ENCODE data around the gene CAB39L. TPM values are rescaled to one million over a fixed set of nuclear protein-coding genes. Genes with fewer than 3 reads are reported as not detected.

Gene CAB39L
- polyA plus RNA-seq, 2 of the 4 experiments (the other 2 are of a cell fraction), result 2.3 to 5.2 TPM

DNA sequence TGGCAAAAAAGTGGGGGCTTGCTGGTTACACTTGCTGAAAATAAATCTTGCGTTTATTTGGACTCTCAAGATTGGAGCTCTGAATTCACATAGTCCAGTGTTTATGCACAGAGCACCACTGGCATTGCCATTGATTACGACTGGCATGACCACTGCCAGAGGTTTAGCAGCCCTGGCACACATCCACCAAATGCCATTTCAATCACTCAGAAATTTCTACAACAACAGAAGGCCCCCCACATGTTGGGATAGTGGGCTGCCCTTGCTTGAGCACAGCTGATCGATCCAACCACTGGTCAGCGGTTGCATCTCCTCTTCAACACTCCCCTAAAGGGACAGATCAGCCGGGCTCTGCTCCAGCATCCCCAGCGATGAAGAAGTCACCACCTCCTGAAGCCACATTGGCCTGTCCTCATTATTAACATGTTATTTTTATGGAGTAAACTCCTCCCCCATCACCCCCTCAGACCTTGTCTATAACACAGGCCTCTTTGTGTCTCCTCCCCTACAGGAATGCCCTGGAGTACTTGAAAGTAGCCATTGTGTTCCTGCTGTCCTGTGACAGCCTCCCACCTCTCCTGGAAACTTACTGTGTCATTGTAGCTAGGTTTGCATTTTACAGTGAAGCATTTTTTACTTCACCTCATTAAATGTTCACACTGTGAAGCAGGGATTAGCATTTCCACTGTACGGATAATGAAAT is 144.8 kb downstream of the CAB39L start:
- ATAC-seq (no peak), FAIRE-seq (no peak), DNase-seq (ENCODE audit: low read depth in 1 of 2, low spot score in 1 of 2) (no peak)
- no peak for TF ChIP-seq ZNF302 (CRISPR knock-in tag; IDR thresholded peaks at IDR 0.05)
- TF ChIP-seq ZSCAN20 (CRISPR knock-in tag; IDR thresholded peaks at IDR 0.05), result no peak
- no peak for TF ChIP-seq JUN (IDR thresholded peaks at IDR 0.05)
- TF ChIP-seq, protein P1, sequence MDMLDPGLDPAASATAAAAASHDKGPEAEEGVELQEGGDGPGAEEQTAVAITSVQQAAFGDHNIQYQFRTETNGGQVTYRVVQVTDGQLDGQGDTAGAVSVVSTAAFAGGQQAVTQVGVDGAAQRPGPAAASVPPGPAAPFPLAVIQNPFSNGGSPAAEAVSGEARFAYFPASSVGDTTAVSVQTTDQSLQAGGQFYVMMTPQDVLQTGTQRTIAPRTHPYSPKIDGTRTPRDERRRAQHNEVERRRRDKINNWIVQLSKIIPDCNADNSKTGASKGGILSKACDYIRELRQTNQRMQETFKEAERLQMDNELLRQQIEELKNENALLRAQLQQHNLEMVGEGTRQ (IDR thresholded peaks at IDR 0.05), result no peak
- TF ChIP-seq, protein P2, sequence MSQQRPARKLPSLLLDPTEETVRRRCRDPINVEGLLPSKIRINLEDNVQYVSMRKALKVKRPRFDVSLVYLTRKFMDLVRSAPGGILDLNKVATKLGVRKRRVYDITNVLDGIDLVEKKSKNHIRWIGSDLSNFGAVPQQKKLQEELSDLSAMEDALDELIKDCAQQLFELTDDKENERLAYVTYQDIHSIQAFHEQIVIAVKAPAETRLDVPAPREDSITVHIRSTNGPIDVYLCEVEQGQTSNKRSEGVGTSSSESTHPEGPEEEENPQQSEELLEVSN (IDR thresholded peaks at IDR 0.05; ENCODE audit: borderline replicate concordance, low read depth), result no peak
- no peak for TF ChIP-seq POLR2A (IDR thresholded peaks at IDR 0.05; ENCODE audit: low read length)
- TF ChIP-seq, protein P3, sequence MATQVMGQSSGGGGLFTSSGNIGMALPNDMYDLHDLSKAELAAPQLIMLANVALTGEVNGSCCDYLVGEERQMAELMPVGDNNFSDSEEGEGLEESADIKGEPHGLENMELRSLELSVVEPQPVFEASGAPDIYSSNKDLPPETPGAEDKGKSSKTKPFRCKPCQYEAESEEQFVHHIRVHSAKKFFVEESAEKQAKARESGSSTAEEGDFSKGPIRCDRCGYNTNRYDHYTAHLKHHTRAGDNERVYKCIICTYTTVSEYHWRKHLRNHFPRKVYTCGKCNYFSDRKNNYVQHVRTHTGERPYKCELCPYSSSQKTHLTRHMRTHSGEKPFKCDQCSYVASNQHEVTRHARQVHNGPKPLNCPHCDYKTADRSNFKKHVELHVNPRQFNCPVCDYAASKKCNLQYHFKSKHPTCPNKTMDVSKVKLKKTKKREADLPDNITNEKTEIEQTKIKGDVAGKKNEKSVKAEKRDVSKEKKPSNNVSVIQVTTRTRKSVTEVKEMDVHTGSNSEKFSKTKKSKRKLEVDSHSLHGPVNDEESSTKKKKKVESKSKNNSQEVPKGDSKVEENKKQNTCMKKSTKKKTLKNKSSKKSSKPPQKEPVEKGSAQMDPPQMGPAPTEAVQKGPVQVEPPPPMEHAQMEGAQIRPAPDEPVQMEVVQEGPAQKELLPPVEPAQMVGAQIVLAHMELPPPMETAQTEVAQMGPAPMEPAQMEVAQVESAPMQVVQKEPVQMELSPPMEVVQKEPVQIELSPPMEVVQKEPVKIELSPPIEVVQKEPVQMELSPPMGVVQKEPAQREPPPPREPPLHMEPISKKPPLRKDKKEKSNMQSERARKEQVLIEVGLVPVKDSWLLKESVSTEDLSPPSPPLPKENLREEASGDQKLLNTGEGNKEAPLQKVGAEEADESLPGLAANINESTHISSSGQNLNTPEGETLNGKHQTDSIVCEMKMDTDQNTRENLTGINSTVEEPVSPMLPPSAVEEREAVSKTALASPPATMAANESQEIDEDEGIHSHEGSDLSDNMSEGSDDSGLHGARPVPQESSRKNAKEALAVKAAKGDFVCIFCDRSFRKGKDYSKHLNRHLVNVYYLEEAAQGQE (IDR thresholded peaks at IDR 0.05), result no peak
- TF ChIP-seq HOXB5 (CRISPR knock-in tag; IDR thresholded peaks at IDR 0.05), result no peak
- TF ChIP-seq, protein P4, sequence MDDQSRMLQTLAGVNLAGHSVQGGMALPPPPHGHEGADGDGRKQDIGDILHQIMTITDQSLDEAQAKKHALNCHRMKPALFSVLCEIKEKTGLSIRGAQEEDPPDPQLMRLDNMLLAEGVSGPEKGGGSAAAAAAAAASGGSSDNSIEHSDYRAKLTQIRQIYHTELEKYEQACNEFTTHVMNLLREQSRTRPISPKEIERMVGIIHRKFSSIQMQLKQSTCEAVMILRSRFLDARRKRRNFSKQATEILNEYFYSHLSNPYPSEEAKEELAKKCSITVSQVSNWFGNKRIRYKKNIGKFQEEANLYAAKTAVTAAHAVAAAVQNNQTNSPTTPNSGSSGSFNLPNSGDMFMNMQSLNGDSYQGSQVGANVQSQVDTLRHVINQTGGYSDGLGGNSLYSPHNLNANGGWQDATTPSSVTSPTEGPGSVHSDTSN (IDR thresholded peaks at IDR 0.05), result no peak
- no peak for TF ChIP-seq NR3C1 (IDR thresholded peaks at IDR 0.05)
- no peak for TF ChIP-seq ESRRA (IDR thresholded peaks at IDR 0.05; ENCODE audit: borderline replicate concordance, low read length)
- no peak for TF ChIP-seq HOXA7 (CRISPR knock-in tag; IDR thresholded peaks at IDR 0.05)
- TF ChIP-seq PHF8 (IDR thresholded peaks at IDR 0.05; ENCODE audit: borderline replicate concordance, low read depth), result no peak
- TF ChIP-seq, protein P5, sequence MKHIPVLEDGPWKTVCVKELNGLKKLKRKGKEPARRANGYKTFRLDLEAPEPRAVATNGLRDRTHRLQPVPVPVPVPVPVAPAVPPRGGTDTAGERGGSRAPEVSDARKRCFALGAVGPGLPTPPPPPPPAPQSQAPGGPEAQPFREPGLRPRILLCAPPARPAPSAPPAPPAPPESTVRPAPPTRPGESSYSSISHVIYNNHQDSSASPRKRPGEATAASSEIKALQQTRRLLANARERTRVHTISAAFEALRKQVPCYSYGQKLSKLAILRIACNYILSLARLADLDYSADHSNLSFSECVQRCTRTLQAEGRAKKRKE (CRISPR knock-in tag; IDR thresholded peaks at IDR 0.05; ENCODE audit: low read depth), result no peak
- no peak for TF ChIP-seq HEYL (CRISPR knock-in tag; IDR thresholded peaks at IDR 0.05)
- no peak for TF ChIP-seq POLR2AphosphoS2 (conservative IDR thresholded peaks at IDR 0.05; ENCODE audit: low read length)
- TF ChIP-seq RNF2 (IDR thresholded peaks at IDR 0.05; ENCODE audit: borderline replicate concordance, low read depth), result no peak
- Histone ChIP-seq H3K4me3 (no peak overlapping the region), H3K4me1 (no peaks in the 10 kb centered on the region), H3K27ac (no peak overlapping the region), H3K9me3 (no peaks in the 10 kb centered on the region), H3K4me2 (no peak overlapping the region)
- WGBS (ENCODE audit: missing lambda C conversion rate), result 87% methylated on average over 7 of the region's 7 CpGs
- ChIA-PET POLR2A (no interaction called here), CTCF (interaction anchor here (1.2 to 5.8 kb wide), 2 partner anchors 137 to 308 kb away, joined by 3 to 45 read pairs; no protein-coding TSS in a partner anchor)

DNA sequence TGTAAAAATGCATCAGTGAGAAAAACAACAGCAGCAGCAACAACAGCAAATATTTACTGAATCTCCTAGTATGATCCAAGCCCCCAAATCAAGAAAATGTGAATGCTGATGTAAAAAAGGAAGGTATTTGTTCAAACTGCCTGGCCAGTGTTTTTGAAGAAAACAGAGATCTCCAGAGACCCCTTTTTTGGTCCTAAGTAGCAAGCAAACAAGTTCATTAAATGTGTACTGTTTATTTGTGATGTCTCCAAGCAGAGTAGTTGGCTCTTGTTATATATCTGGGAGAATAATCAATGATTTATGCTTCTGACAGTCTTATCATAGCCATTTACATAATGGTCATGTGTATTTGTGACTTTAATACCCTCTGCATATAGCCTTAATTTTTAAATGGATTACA is 145.4 kb downstream of the CAB39L start:
- ATAC-seq (no peak), FAIRE-seq (no peak), DNase-seq (ENCODE audit: low read depth in 1 of 2, low spot score in 1 of 2) (no peak)
- TF ChIP-seq EHMT2 (IDR thresholded peaks at IDR 0.05; ENCODE audit: low read depth), result no peak
- no peak for TF ChIP-seq NPAS2 (CRISPR knock-in tag; IDR thresholded peaks at IDR 0.05; ENCODE audit: borderline replicate concordance)
- no peak for TF ChIP-seq POLR2A (IDR thresholded peaks at IDR 0.05; ENCODE audit: low read length)
- TF ChIP-seq, protein P6, sequence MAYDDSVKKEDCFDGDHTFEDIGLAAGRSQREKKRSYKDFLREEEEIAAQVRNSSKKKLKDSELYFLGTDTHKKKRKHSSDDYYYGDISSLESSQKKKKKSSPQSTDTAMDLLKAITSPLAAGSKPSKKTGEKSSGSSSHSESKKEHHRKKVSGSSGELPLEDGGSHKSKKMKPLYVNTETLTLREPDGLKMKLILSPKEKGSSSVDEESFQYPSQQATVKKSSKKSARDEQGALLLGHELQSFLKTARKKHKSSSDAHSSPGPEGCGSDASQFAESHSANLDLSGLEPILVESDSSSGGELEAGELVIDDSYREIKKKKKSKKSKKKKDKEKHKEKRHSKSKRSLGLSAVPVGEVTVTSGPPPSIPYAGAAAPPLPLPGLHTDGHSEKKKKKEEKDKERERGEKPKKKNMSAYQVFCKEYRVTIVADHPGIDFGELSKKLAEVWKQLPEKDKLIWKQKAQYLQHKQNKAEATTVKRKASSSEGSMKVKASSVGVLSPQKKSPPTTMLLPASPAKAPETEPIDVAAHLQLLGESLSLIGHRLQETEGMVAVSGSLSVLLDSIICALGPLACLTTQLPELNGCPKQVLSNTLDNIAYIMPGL (CRISPR knock-in tag; IDR thresholded peaks at IDR 0.05; ENCODE audit: borderline replicate concordance), result no peak
- CTCF ChIA-PET, result interaction anchor here (1.2 to 5.8 kb wide), 2 partner anchors 138 to 309 kb away, joined by 3 to 45 read pairs; no protein-coding TSS in a partner anchor
- POLR2A ChIA-PET, result no interaction called here
- no peak overlapping the region for H3K4me2 ChIP-seq
- no peaks in the 10 kb centered on the region for H3K9me3 ChIP-seq
- H3K4me1 ChIP-seq, result no peaks in the 10 kb centered on the region
- no peak overlapping the region for H3K4me3 ChIP-seq
- no peak overlapping the region for H3K27ac ChIP-seq
